Measurements from ENCODE around the gene SYT17. TPM values are rescaled to one million over a fixed set of nuclear protein-coding genes. Genes with fewer than 3 reads are reported as not detected.
A peak's percentile ranks its signal among the peaks of the same experiment; 100 is the strongest.

Gene SYT17
- total and polyA plus RNA-seq, 10 of the 15 experiments (the other 5 are each of a cell fraction or from before 2014, with no cell fraction given) = 3.7 to 12.3 (median 5.0) TPM

GRCh38 chr16:19118938-19119431, 49.1 kb upstream of the SYT17 start (continued):
- TF ChIP-seq REST (IDR thresholded peaks at IDR 0.05; ENCODE audit: low read depth, low read length) (no peak), NBN (IDR thresholded peaks at IDR 0.05) (0 out of 2 replicates have a peak, but pooled peaks have one; percentile 34), CUX1 (IDR thresholded peaks at IDR 0.05; ENCODE audit: insufficient replicate concordance, low read depth, low read length) (no peak), CBX5 (IDR thresholded peaks at IDR 0.05; ENCODE audit: low read depth) (no peak), CHD1 (IDR thresholded peaks at IDR 0.05; ENCODE audit: low read depth, low read length) (no peak), YBX1 (IDR thresholded peaks at IDR 0.05) (no peak), USF2 (IDR thresholded peaks at IDR 0.05; ENCODE audit: borderline replicate concordance, low read depth, low read length) (no peak), RUNX3 (IDR thresholded peaks at IDR 0.05; ENCODE audit: low read length) (peak; percentile 54), MXI1 (IDR thresholded peaks at IDR 0.05; ENCODE audit: low read depth, low read length) (no peak), BMI1 (IDR thresholded peaks at IDR 0.05; ENCODE audit: borderline replicate concordance) (0 out of 2 replicates have a peak, but pooled peaks have one; percentile 24)
- TF ChIP-seq, protein P1, sequence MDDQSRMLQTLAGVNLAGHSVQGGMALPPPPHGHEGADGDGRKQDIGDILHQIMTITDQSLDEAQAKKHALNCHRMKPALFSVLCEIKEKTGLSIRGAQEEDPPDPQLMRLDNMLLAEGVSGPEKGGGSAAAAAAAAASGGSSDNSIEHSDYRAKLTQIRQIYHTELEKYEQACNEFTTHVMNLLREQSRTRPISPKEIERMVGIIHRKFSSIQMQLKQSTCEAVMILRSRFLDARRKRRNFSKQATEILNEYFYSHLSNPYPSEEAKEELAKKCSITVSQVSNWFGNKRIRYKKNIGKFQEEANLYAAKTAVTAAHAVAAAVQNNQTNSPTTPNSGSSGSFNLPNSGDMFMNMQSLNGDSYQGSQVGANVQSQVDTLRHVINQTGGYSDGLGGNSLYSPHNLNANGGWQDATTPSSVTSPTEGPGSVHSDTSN (IDR thresholded peaks at IDR 0.05; ENCODE audit: insufficient replicate concordance, low read depth, low read length) = no peak
- TF ChIP-seq, protein P2, sequence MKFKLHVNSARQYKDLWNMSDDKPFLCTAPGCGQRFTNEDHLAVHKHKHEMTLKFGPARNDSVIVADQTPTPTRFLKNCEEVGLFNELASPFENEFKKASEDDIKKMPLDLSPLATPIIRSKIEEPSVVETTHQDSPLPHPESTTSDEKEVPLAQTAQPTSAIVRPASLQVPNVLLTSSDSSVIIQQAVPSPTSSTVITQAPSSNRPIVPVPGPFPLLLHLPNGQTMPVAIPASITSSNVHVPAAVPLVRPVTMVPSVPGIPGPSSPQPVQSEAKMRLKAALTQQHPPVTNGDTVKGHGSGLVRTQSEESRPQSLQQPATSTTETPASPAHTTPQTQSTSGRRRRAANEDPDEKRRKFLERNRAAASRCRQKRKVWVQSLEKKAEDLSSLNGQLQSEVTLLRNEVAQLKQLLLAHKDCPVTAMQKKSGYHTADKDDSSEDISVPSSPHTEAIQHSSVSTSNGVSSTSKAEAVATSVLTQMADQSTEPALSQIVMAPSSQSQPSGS (IDR thresholded peaks at IDR 0.05; ENCODE audit: low read length) = no peak
- TF ChIP-seq, protein P3, sequence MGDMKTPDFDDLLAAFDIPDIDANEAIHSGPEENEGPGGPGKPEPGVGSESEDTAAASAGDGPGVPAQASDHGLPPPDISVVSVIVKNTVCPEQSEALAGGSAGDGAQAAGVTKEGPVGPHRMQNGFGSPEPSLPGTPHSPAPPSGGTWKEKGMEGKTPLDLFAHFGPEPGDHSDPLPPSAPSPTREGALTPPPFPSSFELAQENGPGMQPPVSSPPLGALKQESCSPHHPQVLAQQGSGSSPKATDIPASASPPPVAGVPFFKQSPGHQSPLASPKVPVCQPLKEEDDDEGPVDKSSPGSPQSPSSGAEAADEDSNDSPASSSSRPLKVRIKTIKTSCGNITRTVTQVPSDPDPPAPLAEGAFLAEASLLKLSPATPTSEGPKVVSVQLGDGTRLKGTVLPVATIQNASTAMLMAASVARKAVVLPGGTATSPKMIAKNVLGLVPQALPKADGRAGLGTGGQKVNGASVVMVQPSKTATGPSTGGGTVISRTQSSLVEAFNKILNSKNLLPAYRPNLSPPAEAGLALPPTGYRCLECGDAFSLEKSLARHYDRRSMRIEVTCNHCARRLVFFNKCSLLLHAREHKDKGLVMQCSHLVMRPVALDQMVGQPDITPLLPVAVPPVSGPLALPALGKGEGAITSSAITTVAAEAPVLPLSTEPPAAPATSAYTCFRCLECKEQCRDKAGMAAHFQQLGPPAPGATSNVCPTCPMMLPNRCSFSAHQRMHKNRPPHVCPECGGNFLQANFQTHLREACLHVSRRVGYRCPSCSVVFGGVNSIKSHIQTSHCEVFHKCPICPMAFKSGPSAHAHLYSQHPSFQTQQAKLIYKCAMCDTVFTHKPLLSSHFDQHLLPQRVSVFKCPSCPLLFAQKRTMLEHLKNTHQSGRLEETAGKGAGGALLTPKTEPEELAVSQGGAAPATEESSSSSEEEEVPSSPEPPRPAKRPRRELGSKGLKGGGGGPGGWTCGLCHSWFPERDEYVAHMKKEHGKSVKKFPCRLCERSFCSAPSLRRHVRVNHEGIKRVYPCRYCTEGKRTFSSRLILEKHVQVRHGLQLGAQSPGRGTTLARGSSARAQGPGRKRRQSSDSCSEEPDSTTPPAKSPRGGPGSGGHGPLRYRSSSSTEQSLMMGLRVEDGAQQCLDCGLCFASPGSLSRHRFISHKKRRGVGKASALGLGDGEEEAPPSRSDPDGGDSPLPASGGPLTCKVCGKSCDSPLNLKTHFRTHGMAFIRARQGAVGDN (IDR thresholded peaks at IDR 0.05) = no peak

All from GM12878 (cell line).